Activated CD4-positive, alpha-beta memory T cell treated with anti-CD3 and anti-CD28 coated beads for 36 hours (primary cell): ENCODE results near the gene NUBPL. TPM values are rescaled to one million over a fixed set of nuclear protein-coding genes. Genes with fewer than 3 reads are reported as not detected.
"Not testable (repeated sequence)": the region's sequence is repeated elsewhere in the genome, so short reads cannot be mapped to it uniquely, and the experiment has no call there.

Source experiments
- CTCF ChIA-PET: fragments of 350-600 bp; sonication (Branson Sonifier 250); formaldehyde crosslinking; loops from one replicate; lab custom pipeline; 2021; ENCODE audit warnings: antibody characterized with exemption, inconsistent platforms; lab: Charles Lee
- POLR2A ChIA-PET: fragments of 350-600 bp; sonication (Branson Sonifier 250); formaldehyde crosslinking; loops from one replicate; lab custom pipeline; 2021; ENCODE audit warnings: antibody characterized with exemption; lab: Charles Lee
- DNase-seq: peaks from one replicate; pipeline ENCODE4 v3.0.0-alpha.2; 2020
- H3K27ac Mint-ChIP-seq: one replicate; pipeline ENCODE4 v1.8.0; 2021; ENCODE audit warnings: mixed read lengths
- H3K27me3 Mint-ChIP-seq: one replicate; pipeline ENCODE4 v1.8.0; 2021; ENCODE audit warnings: mixed read lengths
- H3K36me3 Mint-ChIP-seq: one replicate; pipeline ENCODE4 v1.8.0; 2021; ENCODE audit warnings: mixed read lengths
- H3K4me1 Mint-ChIP-seq: one replicate; pipeline ENCODE4 v1.8.0; 2021; ENCODE audit warnings: low read depth, mixed read lengths
- H3K4me3 Mint-ChIP-seq: one replicate; pipeline ENCODE4 v1.8.0; 2021; ENCODE audit warnings: mild to moderate bottlenecking, mixed read lengths
- H3K9me3 Mint-ChIP-seq: one replicate; pipeline ENCODE4 v1.8.0; 2021; ENCODE audit warnings: mixed read lengths
- intact Hi-C: fragments of 100-400 bp; cut with micrococcal nuclease; formaldehyde crosslinking; loops from one replicate; pipeline ENCODE4 v1.15.1; 2023
- total RNA-seq, 2 experiments: library from RNA; stranded (reverse); gene quantifications; one replicate each; pipeline ENCODE4 v1.2.3, GENCODE V29; 2021

Gene NUBPL
- total RNA-seq, 2 experiments from 2014 or later, result 6.9 to 9.1 TPM

GRCh38 chr14:31687726-31688125 is 126.5 kb downstream of the NUBPL start:
- ChIA-PET CTCF (no interaction called here), POLR2A (no interaction called here)
- Mint-ChIP-seq H3K36me3 (peaks cover 34% of the 10 kb centered on the region), H3K4me3 (no peak overlapping the region), H3K9me3 (peaks cover 9% of the 10 kb centered on the region), H3K27ac (no peak overlapping the region), H3K27me3 (no peaks in the 10 kb centered on the region), H3K4me1 (no peaks in the 10 kb centered on the region)
- no peak for DNase-seq
- intact Hi-C loops, result no loop called here

GRCh38 chr14:31690056-31690455 is 128.9 kb downstream of the NUBPL start:
- intact Hi-C loops, result no loop called here
- no peak overlapping the region for H3K27ac Mint-ChIP-seq
- ChIA-PET POLR2A (no interaction called here), CTCF (no interaction called here)
- no peaks in the 10 kb centered on the region for H3K9me3 Mint-ChIP-seq
- no peak overlapping the region for H3K4me3 Mint-ChIP-seq
- no peaks in the 10 kb centered on the region for H3K4me1 Mint-ChIP-seq
- no peaks in the 10 kb centered on the region for H3K27me3 Mint-ChIP-seq
- DNase-seq, result no peak
- H3K36me3 Mint-ChIP-seq, result peaks cover 19% of the 10 kb centered on the region

- no peak for DNase-seq
- Mint-ChIP-seq H3K27me3 (no peaks in the 10 kb centered on the region), H3K36me3 (peaks cover 8% of the 10 kb centered on the region), H3K4me3 (no peak overlapping the region), H3K27ac (no peak overlapping the region), H3K9me3 (no peaks in the 10 kb centered on the region), H3K4me1 (no peaks in the 10 kb centered on the region)
- intact Hi-C loops, result no loop called here
- ChIA-PET POLR2A (no interaction called here), CTCF (no interaction called here)
Observed at GRCh38 chr14:31692376-31692781, 131.2 kb downstream of the NUBPL start.

GRCh38 chr14:31696378-31696777 is 135.2 kb downstream of the NUBPL start:
- CTCF ChIA-PET, result no interaction called here

GRCh38 chr14:31699809-31700208 is 138.6 kb downstream of the NUBPL start:
- no peaks in the 10 kb centered on the region for H3K4me1 Mint-ChIP-seq
- peaks cover 23% of the 10 kb centered on the region for H3K9me3 Mint-ChIP-seq
- ChIA-PET CTCF (no interaction called here), POLR2A (no interaction called here)
- H3K4me3 Mint-ChIP-seq, result no peak overlapping the region
- no peaks in the 10 kb centered on the region for H3K27me3 Mint-ChIP-seq
- no peak for DNase-seq
- intact Hi-C loops, result no loop called here
- no peak overlapping the region for H3K27ac Mint-ChIP-seq
- H3K36me3 Mint-ChIP-seq, result peaks cover 35% of the 10 kb centered on the region

More at GRCh38 chr14:31696378-31696777, 135.2 kb downstream of the NUBPL start:
- POLR2A ChIA-PET, result no interaction called here
- no peaks in the 10 kb centered on the region for H3K27me3 Mint-ChIP-seq
- no peak for DNase-seq
- no peak overlapping the region for H3K4me3 Mint-ChIP-seq
- H3K36me3 Mint-ChIP-seq, result peaks cover 5% of the 10 kb centered on the region
- intact Hi-C loops, result no loop called here
- no peaks in the 10 kb centered on the region for H3K4me1 Mint-ChIP-seq
- peaks cover 7% of the 10 kb centered on the region for H3K9me3 Mint-ChIP-seq
- no peak overlapping the region for H3K27ac Mint-ChIP-seq

GRCh38 chr14:31700282-31701074 is 139.3 kb downstream of the NUBPL start:
- Mint-ChIP-seq H3K36me3 (peaks cover 42% of the 10 kb centered on the region), H3K4me1 (no peaks in the 10 kb centered on the region), H3K4me3 (no peak overlapping the region), H3K27me3 (no peaks in the 10 kb centered on the region), H3K9me3 (peaks cover 26% of the 10 kb centered on the region), H3K27ac (no peak overlapping the region)
- ChIA-PET CTCF (no interaction called here), POLR2A (no interaction called here)
- DNase-seq, result no peak
- intact Hi-C loops, result no loop called here

GRCh38 chr14:31702130-31702529 is 140.9 kb downstream of the NUBPL start:
- CTCF ChIA-PET, result interaction anchor here (0.5 kb wide), 1 partner anchor 16 kb away, joined by 3 read pairs; no protein-coding TSS in a partner anchor
- H3K27ac Mint-ChIP-seq, result no peak overlapping the region
- H3K9me3 Mint-ChIP-seq, result peaks cover 26% of the 10 kb centered on the region
- no peaks in the 10 kb centered on the region for H3K27me3 Mint-ChIP-seq
- H3K4me1 Mint-ChIP-seq, result no peaks in the 10 kb centered on the region
- peaks cover 53% of the 10 kb centered on the region for H3K36me3 Mint-ChIP-seq
- H3K4me3 Mint-ChIP-seq, result no peak overlapping the region
- DNase-seq, result no peak
- intact Hi-C loops, result no loop called here
- POLR2A ChIA-PET, result no interaction called here

GRCh38 chr14:31703056-31703455 is 141.9 kb downstream of the NUBPL start:
- ChIA-PET POLR2A (no interaction called here), CTCF (no interaction called here)
- Mint-ChIP-seq H3K9me3 (peaks cover 26% of the 10 kb centered on the region), H3K4me1 (no peaks in the 10 kb centered on the region), H3K27me3 (no peaks in the 10 kb centered on the region), H3K4me3 (no peak overlapping the region), H3K27ac (no peak overlapping the region), H3K36me3 (peaks cover 53% of the 10 kb centered on the region)
- DNase-seq, result no peak
- intact Hi-C loops, result no loop called here

GRCh38 chr14:31705731-31706130 is 144.5 kb downstream of the NUBPL start:
- Mint-ChIP-seq H3K36me3 (peaks cover 68% of the 10 kb centered on the region), H3K27me3 (no peaks in the 10 kb centered on the region), H3K4me1 (no peaks in the 10 kb centered on the region), H3K4me3 (no peak overlapping the region), H3K9me3 (peaks cover 27% of the 10 kb centered on the region), H3K27ac (no peak overlapping the region)
- ChIA-PET POLR2A (no interaction called here), CTCF (no interaction called here)
- intact Hi-C loops, result no loop called here
- DNase-seq, result no peak

GRCh38 chr14:31708661-31709060 is 147.5 kb downstream of the NUBPL start:
- intact Hi-C loops, H3K27me3 Mint-ChIP-seq, H3K27ac Mint-ChIP-seq, DNase-seq, H3K4me3 Mint-ChIP-seq, H3K4me1 Mint-ChIP-seq, POLR2A ChIA-PET, CTCF ChIA-PET: not testable (repeated sequence)
- Mint-ChIP-seq H3K36me3 (peaks cover 67% of the 10 kb centered on the region), H3K9me3 (peaks cover 15% of the 10 kb centered on the region)

- CTCF ChIA-PET, result no interaction called here
- POLR2A ChIA-PET, result no interaction called here
- Mint-ChIP-seq H3K27ac (no peak overlapping the region), H3K27me3 (no peaks in the 10 kb centered on the region), H3K36me3 (peaks cover 45% of the 10 kb centered on the region), H3K9me3 (peaks cover 9% of the 10 kb centered on the region), H3K4me1 (no peaks in the 10 kb centered on the region), H3K4me3 (no peak overlapping the region)
- no peak for DNase-seq
- intact Hi-C loops, result no loop called here
Observed at GRCh38 chr14:31712244-31713127, 151.3 kb downstream of the NUBPL start.

- CTCF ChIA-PET, result no interaction called here
- H3K4me3 Mint-ChIP-seq, result no peak overlapping the region
- intact Hi-C loops, result no loop called here
Observed at GRCh38 chr14:31716208-31716607, 155.0 kb downstream of the NUBPL start.

More at GRCh38 chr14:31716208-31716607, 155.0 kb downstream of the NUBPL start:
- Mint-ChIP-seq H3K4me1 (no peaks in the 10 kb centered on the region), H3K9me3 (peaks cover 6% of the 10 kb centered on the region), H3K27ac (no peak overlapping the region), H3K27me3 (no peaks in the 10 kb centered on the region), H3K36me3 (peaks cover 24% of the 10 kb centered on the region)
- POLR2A ChIA-PET, result no interaction called here
- no peak for DNase-seq
